Fibroblast of lung (primary cell): ENCODE measurements around the gene STX1B. TPM values are rescaled to one million over a fixed set of nuclear protein-coding genes. Genes with fewer than 3 reads are reported as not detected.

Experiments
- DNase-seq, 2 donors: peaks; one replicate each; pipeline versions ENCODE4 v3.0.0 to v3.0.0-alpha.2; 2010; ENCODE audit warnings: low read depth in 2 of 2
- H2AFZ ChIP-seq: 2 replicates; pipeline ENCODE4 v1.5.1; 2012; ENCODE audit warnings: low read length, control low read depth, inconsistent platforms
- H3K27ac ChIP-seq: 2 replicates; pipeline ENCODE4 v1.5.1; 2011; ENCODE audit warnings: low read length, control low read depth; ENCODE audit not compliant: insufficient read depth
- H3K27me3 ChIP-seq: 2 replicates; pipeline ENCODE4 v1.5.1; 2011; ENCODE audit warnings: mild to moderate bottlenecking, low read length; ENCODE audit not compliant: control insufficient read depth, insufficient read depth
- H3K36me3 ChIP-seq: 2 replicates; pipeline ENCODE4 v1.5.1; 2011; ENCODE audit warnings: low read length; ENCODE audit not compliant: control insufficient read depth, insufficient read depth
- H3K4me1 ChIP-seq: 2 replicates; pipeline ENCODE4 v1.5.1; 2011; ENCODE audit warnings: low read length; ENCODE audit not compliant: control insufficient read depth, insufficient read depth; ENCODE audit errors: extremely low read depth
- H3K4me2 ChIP-seq: 2 replicates; pipeline ENCODE4 v1.5.1; 2011; ENCODE audit warnings: low read length, control low read depth; ENCODE audit not compliant: insufficient read depth; ENCODE audit errors: extremely low read depth
- H3K4me3 ChIP-seq, 4 experiments: fragments of 200-600 bp in 1 of 4; sonication (generic) in 1 of 4; replicated peaks in 1 of 4; 2 replicates each; pipeline ENCODE4 v1.5.1; 2011 to 2016; ENCODE audit warnings: low read length in 4 of 4, low read depth in 3 of 4, mild to moderate bottlenecking in 3 of 4, control low read depth in 2 of 4, inconsistent platforms in 1 of 4, mixed read lengths in 1 of 4; ENCODE audit not compliant: insufficient read depth in 1 of 4; ENCODE audit errors: control extremely low read depth in 1 of 4
- H3K79me2 ChIP-seq: 2 replicates; pipeline ENCODE4 v1.5.1; 2012; ENCODE audit warnings: mild to moderate bottlenecking, low read length, inconsistent platforms; ENCODE audit not compliant: control insufficient read depth, insufficient read depth
- H3K9ac ChIP-seq: 2 replicates; pipeline ENCODE4 v1.5.1; 2011; ENCODE audit warnings: mild to moderate bottlenecking, low read length, control low read depth; ENCODE audit not compliant: insufficient read depth
- H3K9me3 ChIP-seq: 2 replicates; pipeline ENCODE4 v1.5.1; 2012; ENCODE audit warnings: low read depth, low read length; ENCODE audit not compliant: control insufficient read depth, insufficient read depth
- H4K20me1 ChIP-seq: 2 replicates; pipeline ENCODE4 v1.5.1; 2011; ENCODE audit warnings: low read length; ENCODE audit not compliant: control insufficient read depth, insufficient read depth; ENCODE audit errors: extremely low read depth
- EZH2 ChIP-seq: IDR thresholded peaks from 2 replicates; pipeline ENCODE4 v1.5.1; 2012; ENCODE audit warnings: low read length, control low read depth, mild to moderate bottlenecking; ENCODE audit errors: missing control alignments
- polyA plus RNA-seq, 2 donors: library from polyadenylated mRNA; depleted of rRNA in 1 of 2; stranded (reverse) in 1 of 2; unstranded in 1 of 2; fragments of >200 nt; gene quantifications; 2 replicates each; pipeline ENCODE4 v1.2.1, GENCODE V29; 2011 to 2012; ENCODE audit warnings: missing spikeins in 1 of 2
- total RNA-seq: library from RNA; depleted of rRNA; stranded (reverse); fragments of >200 nt; gene quantifications from 2 replicates; pipeline ENCODE4 v1.2.1, GENCODE V29; 2014
- TF ChIP-seq, protein P1 (sequence below), 2 donors: IDR thresholded peaks in 1 of 2; conservative IDR thresholded peaks in 1 of 2; 1 replicate in 1 of 2; 2 replicates in 1 of 2; pipeline ENCODE4 v1.5.1; 2011 to 2012; ENCODE audit warnings: low read length in 2 of 2, control low read depth in 1 of 2, inconsistent platforms in 1 of 2, low read depth in 1 of 2, mild to moderate bottlenecking in 1 of 2

Gene STX1B
- total and polyA plus RNA-seq, 2 donors (not counting 1 experiment from before 2014, with no cell fraction given), result 1.3 to 2.1 TPM

GRCh38 chr16:30992276-30992780, 18.1 kb downstream of the STX1B start:
- no peak overlapping the region for H2AFZ ChIP-seq
- H4K20me1 ChIP-seq, result no peaks in the 10 kb centered on the region
- no peak overlapping the region for H3K9ac ChIP-seq
- no peak overlapping the region for H3K27ac ChIP-seq
- TF ChIP-seq EZH2, result no peak
- TF ChIP-seq, protein P1, sequence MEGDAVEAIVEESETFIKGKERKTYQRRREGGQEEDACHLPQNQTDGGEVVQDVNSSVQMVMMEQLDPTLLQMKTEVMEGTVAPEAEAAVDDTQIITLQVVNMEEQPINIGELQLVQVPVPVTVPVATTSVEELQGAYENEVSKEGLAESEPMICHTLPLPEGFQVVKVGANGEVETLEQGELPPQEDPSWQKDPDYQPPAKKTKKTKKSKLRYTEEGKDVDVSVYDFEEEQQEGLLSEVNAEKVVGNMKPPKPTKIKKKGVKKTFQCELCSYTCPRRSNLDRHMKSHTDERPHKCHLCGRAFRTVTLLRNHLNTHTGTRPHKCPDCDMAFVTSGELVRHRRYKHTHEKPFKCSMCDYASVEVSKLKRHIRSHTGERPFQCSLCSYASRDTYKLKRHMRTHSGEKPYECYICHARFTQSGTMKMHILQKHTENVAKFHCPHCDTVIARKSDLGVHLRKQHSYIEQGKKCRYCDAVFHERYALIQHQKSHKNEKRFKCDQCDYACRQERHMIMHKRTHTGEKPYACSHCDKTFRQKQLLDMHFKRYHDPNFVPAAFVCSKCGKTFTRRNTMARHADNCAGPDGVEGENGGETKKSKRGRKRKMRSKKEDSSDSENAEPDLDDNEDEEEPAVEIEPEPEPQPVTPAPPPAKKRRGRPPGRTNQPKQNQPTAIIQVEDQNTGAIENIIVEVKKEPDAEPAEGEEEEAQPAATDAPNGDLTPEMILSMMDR (conservative IDR thresholded peaks at IDR 0.05 in 1 of 2, IDR thresholded peaks at IDR 0.05 in 1 of 2; ENCODE audit: low read depth in 1 of 2, low read length in 2 of 2), result no peak
- H3K4me3 ChIP-seq, result no peak overlapping the region
- no peak for DNase-seq
- no peak overlapping the region for H3K4me2 ChIP-seq
- H3K4me1 ChIP-seq, result peaks cover 2% of the 10 kb centered on the region
- H3K79me2 ChIP-seq, result no peaks in the 10 kb centered on the region
- H3K27me3 ChIP-seq, result no peaks in the 10 kb centered on the region
- H3K36me3 ChIP-seq, result peaks cover 4% of the 10 kb centered on the region
- H3K9me3 ChIP-seq, result no peaks in the 10 kb centered on the region

- H3K36me3 ChIP-seq, result peaks cover 7% of the 10 kb centered on the region
- no peaks in the 10 kb centered on the region for H3K79me2 ChIP-seq
- H3K9me3 ChIP-seq, result no peaks in the 10 kb centered on the region
Measured at GRCh38 chr16:30991052-30991451, 19.4 kb downstream of the STX1B start.

DNA sequence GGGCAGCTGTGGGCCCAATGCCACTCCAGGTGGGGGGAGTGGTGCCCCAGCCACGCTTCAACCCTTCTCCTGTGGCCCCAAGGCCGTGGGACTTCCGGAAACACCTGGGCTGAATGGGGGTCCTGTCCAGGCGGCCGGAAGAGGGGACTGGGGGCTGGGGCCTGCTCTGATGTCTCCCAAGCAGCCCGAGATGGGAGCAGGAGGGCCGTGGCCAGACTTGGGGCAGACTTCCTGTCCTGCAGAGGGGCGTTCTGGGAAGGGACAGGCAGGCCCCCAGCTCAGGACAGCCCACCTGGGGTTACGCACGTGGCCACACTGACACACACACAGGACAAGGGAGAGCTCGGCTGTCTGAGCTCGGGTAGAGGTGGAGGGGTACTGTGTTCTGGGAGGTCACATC, 20.3 kb downstream of the STX1B start:
- no peak for TF ChIP-seq EZH2
- TF ChIP-seq, protein P1 (conservative IDR thresholded peaks at IDR 0.05 in 1 of 2, IDR thresholded peaks at IDR 0.05 in 1 of 2; ENCODE audit: low read depth in 1 of 2, low read length in 2 of 2), result no peak
- Histone ChIP-seq H3K4me1 (peaks cover 10% of the 10 kb centered on the region), H2AFZ (no peak overlapping the region), H3K4me3 (no peak overlapping the region), H3K79me2 (no peaks in the 10 kb centered on the region), H3K9me3 (no peaks in the 10 kb centered on the region), H3K9ac (no peak overlapping the region), H3K4me2 (no peak overlapping the region), H3K36me3 (peaks cover 7% of the 10 kb centered on the region), H3K27me3 (no peaks in the 10 kb centered on the region), H4K20me1 (no peaks in the 10 kb centered on the region), H3K27ac (no peak overlapping the region)
- no peak for DNase-seq

More at GRCh38 chr16:30991052-30991451, 19.4 kb downstream of the STX1B start:
- no peak overlapping the region for H3K27ac ChIP-seq
- H3K4me3 ChIP-seq, result no peak overlapping the region
- H3K27me3 ChIP-seq, result no peaks in the 10 kb centered on the region
- TF ChIP-seq, protein P1 (conservative IDR thresholded peaks at IDR 0.05 in 1 of 2, IDR thresholded peaks at IDR 0.05 in 1 of 2; ENCODE audit: low read depth in 1 of 2, low read length in 2 of 2), result no peak
- H4K20me1 ChIP-seq, result no peaks in the 10 kb centered on the region
- H2AFZ ChIP-seq, result no peak overlapping the region
- no peak overlapping the region for H3K4me2 ChIP-seq
- peaks cover under 1% of the 10 kb centered on the region for H3K4me1 ChIP-seq
- no peak for DNase-seq
- no peak overlapping the region for H3K9ac ChIP-seq
